Measurements from ENCODE around the gene CLEC2L. TPM values are rescaled to one million over a fixed set of nuclear protein-coding genes. Genes with fewer than 3 reads are reported as not detected.

The CLEC2L gene
- total RNA-seq, 1 donor from 2014 or later: not detected

- Histone ChIP-seq H3K4me1 (ENCODE audit: insufficient read depth, low read length) (no peaks in the 10 kb centered on the region), H4K20me1 (ENCODE audit: insufficient read depth, low read length) (no peaks in the 10 kb centered on the region), H3K9me3 (ENCODE audit: insufficient read depth, low read depth, low read length) (peaks cover 4% of the 10 kb centered on the region), H3K36me3 (ENCODE audit: insufficient read depth, low read length) (no peaks in the 10 kb centered on the region), H2AFZ (ENCODE audit: low read depth, low read length) (no peak overlapping the region), H3K4me2 (ENCODE audit: low read length) (no peak overlapping the region), H3K27me3 (ENCODE audit: insufficient read depth, low read length) (peaks cover 12% of the 10 kb centered on the region), H3K4me3 (ENCODE audit: insufficient read depth, low read depth, low read length) (no peak overlapping the region), H3K27ac (ENCODE audit: low read depth, low read length) (no peak overlapping the region), H3K79me2 (ENCODE audit: insufficient read depth, low read length) (no peaks in the 10 kb centered on the region), H3K9ac (ENCODE audit: low read length) (no peak overlapping the region)
- Mint-ChIP-seq H3K9me3 (ENCODE audit: unreplicated experiment) (peaks cover 15% of the 10 kb centered on the region), H3K27me3 (ENCODE audit: low read depth, unreplicated experiment) (peaks cover 56% of the 10 kb centered on the region), H3K4me1 (ENCODE audit: low read depth, unreplicated experiment) (no peaks in the 10 kb centered on the region), H3K4me3 (ENCODE audit: unreplicated experiment) (no peak overlapping the region), H3K36me3 (ENCODE audit: low read depth, unreplicated experiment) (peaks cover 2% of the 10 kb centered on the region), H3K27ac (ENCODE audit: unreplicated experiment) (no peak overlapping the region)
- DNase-seq (ENCODE audit: low read depth) (no peak), FAIRE-seq (no peak)
- TF ChIP-seq CTCF (IDR thresholded peaks at IDR 0.05; ENCODE audit: insufficient read depth, low read depth, low read length): no peak
- no peak for TF ChIP-seq EZH2 (IDR thresholded peaks at IDR 0.05; ENCODE audit: insufficient read depth, low read length)
These were observed 28.5 kb upstream of the CLEC2L start for GRCh38 chr7:139494835-139495579.

DNA sequence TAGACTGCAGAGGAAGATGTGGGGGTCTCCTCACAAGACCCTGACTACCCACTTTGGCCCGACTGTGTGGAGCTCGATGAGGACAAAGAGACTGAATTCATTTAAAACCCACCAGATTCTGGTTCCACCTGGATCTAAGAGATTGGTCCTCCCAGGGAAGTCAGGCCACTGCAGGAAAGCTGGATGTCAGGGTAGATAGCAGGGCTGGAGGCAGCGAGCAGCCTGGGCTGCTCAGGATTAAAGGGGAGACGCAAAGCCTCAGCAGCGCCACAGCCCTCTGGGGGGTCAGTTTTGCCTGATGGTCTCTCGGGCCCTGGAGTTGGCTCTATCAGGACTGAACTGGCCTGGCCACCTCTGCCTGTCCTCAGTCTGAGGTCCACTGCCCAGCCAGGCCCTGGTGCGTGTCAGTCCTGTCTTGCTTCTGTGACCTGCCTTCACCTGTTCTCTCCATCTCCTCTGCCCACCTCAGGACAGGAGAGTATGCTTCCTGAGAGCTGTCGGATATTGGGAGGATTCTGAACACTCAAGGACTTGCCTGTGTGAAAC is 27.8 kb upstream of the CLEC2L start:
- no peak overlapping the region for H3K4me2 ChIP-seq (ENCODE audit: low read length)
- Mint-ChIP-seq H3K4me1 (ENCODE audit: low read depth, unreplicated experiment) (no peaks in the 10 kb centered on the region), H3K36me3 (ENCODE audit: low read depth, unreplicated experiment) (no peaks in the 10 kb centered on the region), H3K9me3 (ENCODE audit: unreplicated experiment) (peaks cover 15% of the 10 kb centered on the region), H3K27me3 (ENCODE audit: low read depth, unreplicated experiment) (peaks cover 58% of the 10 kb centered on the region), H3K27ac (ENCODE audit: unreplicated experiment) (no peak overlapping the region), H3K4me3 (ENCODE audit: unreplicated experiment) (no peak overlapping the region)
- TF ChIP-seq CTCF (IDR thresholded peaks at IDR 0.05; ENCODE audit: insufficient read depth, low read depth, low read length) (no peak), EZH2 (IDR thresholded peaks at IDR 0.05; ENCODE audit: insufficient read depth, low read length) (no peak)
- H3K79me2 ChIP-seq (ENCODE audit: insufficient read depth, low read length): no peaks in the 10 kb centered on the region
- no peaks in the 10 kb centered on the region for H4K20me1 ChIP-seq (ENCODE audit: insufficient read depth, low read length)
- H3K4me3 ChIP-seq (ENCODE audit: insufficient read depth, low read depth, low read length): no peak overlapping the region
- no peaks in the 10 kb centered on the region for H3K4me1 ChIP-seq (ENCODE audit: insufficient read depth, low read length)
- H3K9me3 ChIP-seq (ENCODE audit: insufficient read depth, low read depth, low read length): peaks cover 4% of the 10 kb centered on the region
- no peak overlapping the region for H2AFZ ChIP-seq (ENCODE audit: low read depth, low read length)
- no peak overlapping the region for H3K27ac ChIP-seq (ENCODE audit: low read depth, low read length)
- no peaks in the 10 kb centered on the region for H3K36me3 ChIP-seq (ENCODE audit: insufficient read depth, low read length)
- H3K9ac ChIP-seq (ENCODE audit: low read length): no peak overlapping the region
- peaks cover 12% of the 10 kb centered on the region for H3K27me3 ChIP-seq (ENCODE audit: insufficient read depth, low read length)
- FAIRE-seq: no peak
- DNase-seq (ENCODE audit: low read depth): no peak

DNA sequence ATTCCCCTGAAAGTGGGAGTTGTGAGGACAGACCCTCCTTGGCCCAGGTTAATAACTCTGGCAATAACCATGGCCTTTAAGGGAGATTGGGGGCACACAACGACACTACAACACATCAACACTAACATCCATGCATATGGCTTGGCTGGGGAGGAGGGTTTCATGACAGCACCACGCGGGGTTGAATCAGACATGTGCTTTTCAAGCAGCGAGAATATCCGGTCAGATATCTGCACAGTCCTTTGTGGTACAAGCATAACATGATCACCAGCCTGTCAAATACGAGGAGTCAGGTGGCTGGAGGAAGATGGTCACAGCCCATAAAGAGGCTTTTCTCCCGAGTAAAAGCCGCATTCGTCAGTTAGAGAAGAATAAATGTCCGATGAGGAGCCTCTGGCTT is 27.0 kb upstream of the CLEC2L start:
- no peaks in the 10 kb centered on the region for H3K36me3 Mint-ChIP-seq (ENCODE audit: low read depth, unreplicated experiment)
- H3K9me3 ChIP-seq (ENCODE audit: insufficient read depth, low read depth, low read length): peaks cover 4% of the 10 kb centered on the region
- H3K4me1 ChIP-seq (ENCODE audit: insufficient read depth, low read length): no peaks in the 10 kb centered on the region
- no peak overlapping the region for H3K27ac Mint-ChIP-seq (ENCODE audit: unreplicated experiment)
- H3K79me2 ChIP-seq (ENCODE audit: insufficient read depth, low read length): no peaks in the 10 kb centered on the region
- H3K27ac ChIP-seq (ENCODE audit: low read depth, low read length): no peak overlapping the region
- H3K9me3 Mint-ChIP-seq (ENCODE audit: unreplicated experiment): peaks cover 12% of the 10 kb centered on the region
- H3K9ac ChIP-seq (ENCODE audit: low read length): no peak overlapping the region
- peaks cover 12% of the 10 kb centered on the region for H3K27me3 ChIP-seq (ENCODE audit: insufficient read depth, low read length)
- no peaks in the 10 kb centered on the region for H3K36me3 ChIP-seq (ENCODE audit: insufficient read depth, low read length)
- H3K27me3 Mint-ChIP-seq (ENCODE audit: low read depth, unreplicated experiment): peaks cover 53% of the 10 kb centered on the region
- no peak for FAIRE-seq
- no peak overlapping the region for H2AFZ ChIP-seq (ENCODE audit: low read depth, low read length)
- no peak for TF ChIP-seq CTCF (IDR thresholded peaks at IDR 0.05; ENCODE audit: insufficient read depth, low read depth, low read length)
- TF ChIP-seq EZH2 (IDR thresholded peaks at IDR 0.05; ENCODE audit: insufficient read depth, low read length): no peak
- no peak for DNase-seq (ENCODE audit: low read depth)
- H3K4me2 ChIP-seq (ENCODE audit: low read length): no peak overlapping the region
- no peak overlapping the region for H3K4me3 Mint-ChIP-seq (ENCODE audit: unreplicated experiment)
- no peaks in the 10 kb centered on the region for H4K20me1 ChIP-seq (ENCODE audit: insufficient read depth, low read length)
- H3K4me3 ChIP-seq (ENCODE audit: insufficient read depth, low read depth, low read length): no peak overlapping the region
- no peaks in the 10 kb centered on the region for H3K4me1 Mint-ChIP-seq (ENCODE audit: low read depth, unreplicated experiment)
